Stimulated activated CD4-positive, alpha-beta T cell treated with anti-CD3 and anti-CD28 coated beads, Interleukin-4, amount 100 ng/mL, for 1 hour (primary cell): ENCODE measurements around the gene PCDHB16.
"Not testable (repeated sequence)": the region's sequence is repeated elsewhere in the genome, so short reads cannot be mapped to it uniquely, and the experiment has no call there.

Experiments
- DNase-seq: peaks from one replicate; pipeline ENCODE4 v3.0.0-alpha.2; 2020

Gene PCDHB16

DNA sequence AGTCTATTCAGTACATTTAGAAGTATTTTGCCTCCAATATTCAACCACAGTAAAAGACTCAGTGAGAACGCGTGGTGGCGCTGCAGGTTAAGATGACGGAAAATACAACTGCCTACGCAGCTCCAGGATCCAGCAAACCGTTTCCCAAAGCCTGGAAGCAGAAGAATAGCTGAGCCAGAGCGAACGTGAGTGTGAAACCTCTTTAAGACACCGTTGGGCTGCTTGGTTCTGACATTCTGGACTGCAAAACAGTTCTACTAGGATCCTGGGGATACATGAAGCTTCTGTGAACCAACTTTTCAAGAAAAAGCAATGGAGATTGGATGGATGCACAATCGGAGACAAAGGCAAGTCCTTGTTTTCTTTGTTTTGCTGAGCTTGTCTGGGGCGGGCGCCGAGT is at the start of gene PCDHB16:
TSS of gene PCDHB16 (plus strand) at position 140 of the 400 bp plus-strand sequence. CDS start at position 313, 173 bp downstream.
- no peak for DNase-seq

DNA sequence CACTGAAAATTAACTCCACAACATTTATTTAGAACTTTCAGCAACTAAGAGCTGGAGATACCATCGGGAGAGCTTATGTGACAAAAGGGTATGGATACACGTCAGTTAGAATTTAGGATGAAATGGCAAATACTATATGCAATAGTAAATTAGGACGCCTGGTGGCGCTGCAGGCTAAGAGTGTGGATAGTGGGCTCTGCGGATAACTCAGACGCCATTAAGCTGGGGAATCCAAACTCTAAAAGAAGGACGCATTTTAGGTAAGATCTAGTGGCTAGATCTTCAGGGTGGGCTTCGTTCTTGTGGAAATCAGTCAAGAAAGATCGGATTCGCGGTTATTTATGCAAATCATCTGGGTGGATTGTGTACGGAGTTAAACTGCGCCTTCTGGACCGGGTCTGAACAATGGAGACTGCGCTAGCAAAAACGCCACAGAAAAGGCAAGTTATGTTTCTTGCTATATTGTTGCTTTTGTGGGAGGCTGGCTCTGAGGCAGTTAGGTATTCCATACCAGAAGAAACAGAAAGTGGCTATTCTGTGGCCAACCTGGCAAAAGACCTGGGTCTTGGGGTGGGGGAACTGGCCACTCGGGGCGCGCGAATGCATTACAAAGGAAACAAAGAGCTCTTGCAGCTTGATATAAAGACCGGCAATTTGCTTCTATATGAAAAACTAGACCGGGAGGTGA is 47.0 kb upstream of the PCDHB16 start, which contains the start of gene PCDHB5:
TSS of gene PCDHB5 (plus strand) at position 177 of the 688 bp plus-strand sequence. CDS start at position 406, 229 bp downstream.
- DNase-seq = no peak

DNA sequence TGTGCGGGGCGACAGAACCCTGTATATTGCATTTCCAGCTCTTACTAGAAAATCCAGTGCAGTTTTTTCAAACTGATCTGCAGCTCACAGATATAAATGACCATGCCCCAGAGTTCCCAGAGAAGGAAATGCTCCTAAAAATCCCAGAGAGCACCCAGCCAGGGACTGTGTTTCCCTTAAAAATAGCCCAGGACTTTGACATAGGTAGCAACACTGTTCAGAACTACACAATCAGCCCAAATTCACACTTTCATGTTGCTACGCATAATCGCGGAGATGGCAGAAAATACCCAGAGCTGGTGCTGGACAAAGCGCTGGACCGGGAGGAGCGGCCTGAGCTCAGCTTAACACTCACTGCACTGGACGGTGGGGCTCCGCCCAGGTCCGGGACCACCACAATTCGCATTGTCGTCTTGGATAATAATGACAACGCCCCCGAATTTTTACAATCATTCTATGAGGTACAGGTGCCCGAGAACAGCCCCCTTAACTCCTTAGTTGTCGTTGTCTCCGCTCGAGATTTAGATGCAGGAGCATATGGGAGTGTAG is 46.4 kb upstream of the PCDHB16 start:
- DNase-seq = no peak

DNA sequence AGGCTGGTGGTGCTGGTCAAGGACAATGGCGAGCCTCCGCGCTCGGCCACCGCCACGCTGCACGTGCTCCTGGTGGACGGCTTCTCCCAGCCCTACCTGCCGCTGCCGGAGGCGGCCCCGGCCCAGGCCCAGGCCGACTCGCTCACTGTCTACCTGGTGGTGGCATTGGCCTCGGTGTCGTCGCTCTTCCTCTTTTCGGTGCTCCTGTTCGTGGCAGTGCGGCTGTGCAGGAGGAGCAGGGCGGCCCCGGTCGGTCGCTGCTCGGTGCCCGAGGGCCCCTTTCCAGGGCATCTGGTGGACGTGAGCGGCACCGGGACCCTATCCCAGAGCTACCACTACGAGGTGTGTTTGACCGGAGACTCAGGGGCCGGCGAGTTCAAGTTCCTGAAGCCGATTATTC is 44.8 kb upstream of the PCDHB16 start:
- not testable (repeated sequence) for DNase-seq

DNA sequence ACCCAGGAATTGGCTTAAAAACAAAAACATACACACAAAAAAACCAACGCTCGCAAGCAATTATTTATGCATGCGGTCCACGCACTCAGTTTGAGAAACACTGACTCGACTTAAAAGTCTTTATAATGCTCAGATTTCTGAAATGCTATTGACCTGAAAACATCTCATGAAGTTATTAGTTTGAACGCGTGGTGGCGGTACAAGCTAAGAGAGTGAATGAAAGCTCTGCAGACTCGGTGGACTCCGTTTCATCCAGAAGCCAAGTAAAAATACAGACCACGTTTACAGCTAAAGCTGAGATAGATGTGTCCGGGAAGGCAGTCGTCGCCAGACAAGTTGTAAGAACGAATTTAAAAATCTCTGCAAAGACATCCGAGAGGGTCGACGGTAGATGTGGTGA is 32.4 kb upstream of the PCDHB16 start, which contains the start of gene PCDHB6:
TSS of gene PCDHB6 (plus strand) at position 246 of the 400 bp plus-strand sequence. CDS start 201 bp downstream, outside the sequence.
- DNase-seq = no peak

DNA sequence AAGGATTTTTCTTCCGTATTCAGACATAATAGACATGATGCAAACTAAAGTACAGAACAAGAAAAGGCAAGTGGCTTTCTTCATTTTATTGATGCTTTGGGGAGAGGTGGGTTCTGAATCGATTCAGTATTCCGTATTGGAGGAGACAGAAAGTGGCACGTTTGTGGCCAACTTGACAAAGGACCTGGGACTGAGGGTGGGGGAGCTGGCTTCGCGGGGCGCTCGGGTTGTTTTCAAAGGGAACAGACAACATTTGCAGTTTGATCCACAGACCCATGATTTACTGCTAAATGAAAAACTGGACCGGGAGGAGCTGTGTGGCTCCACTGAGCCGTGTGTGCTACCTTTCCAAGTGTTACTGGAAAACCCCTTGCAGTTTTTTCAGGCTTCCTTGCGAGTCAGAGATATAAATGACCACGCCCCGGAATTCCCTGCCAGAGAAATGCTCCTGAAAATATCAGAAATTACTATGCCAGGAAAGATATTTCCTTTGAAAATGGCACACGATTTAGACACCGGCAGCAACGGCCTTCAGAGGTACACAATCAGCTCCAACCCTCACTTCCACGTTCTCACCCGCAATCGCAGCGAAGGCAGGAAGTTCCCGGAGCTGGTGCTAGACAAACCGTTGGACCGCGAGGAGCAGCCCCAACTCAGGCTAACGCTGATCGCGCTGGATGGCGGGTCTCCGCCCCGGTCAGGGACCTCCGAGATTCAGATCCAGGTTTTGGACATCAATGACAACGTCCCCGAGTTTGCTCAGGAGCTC is 31.8 kb upstream of the PCDHB16 start:
- no peak for DNase-seq

DNA sequence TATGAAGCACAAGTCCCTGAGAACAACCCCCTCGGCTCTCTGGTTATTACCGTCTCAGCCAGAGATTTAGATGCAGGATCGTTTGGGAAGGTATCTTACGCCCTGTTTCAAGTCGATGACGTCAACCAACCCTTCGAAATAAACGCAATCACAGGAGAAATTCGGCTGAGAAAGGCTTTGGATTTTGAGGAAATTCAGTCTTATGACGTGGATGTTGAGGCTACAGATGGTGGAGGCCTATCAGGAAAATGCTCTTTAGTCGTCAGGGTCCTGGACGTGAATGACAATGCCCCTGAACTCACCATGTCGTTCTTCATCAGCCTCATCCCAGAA is 31.2 kb upstream of the PCDHB16 start:
- DNase-seq = no peak

DNA sequence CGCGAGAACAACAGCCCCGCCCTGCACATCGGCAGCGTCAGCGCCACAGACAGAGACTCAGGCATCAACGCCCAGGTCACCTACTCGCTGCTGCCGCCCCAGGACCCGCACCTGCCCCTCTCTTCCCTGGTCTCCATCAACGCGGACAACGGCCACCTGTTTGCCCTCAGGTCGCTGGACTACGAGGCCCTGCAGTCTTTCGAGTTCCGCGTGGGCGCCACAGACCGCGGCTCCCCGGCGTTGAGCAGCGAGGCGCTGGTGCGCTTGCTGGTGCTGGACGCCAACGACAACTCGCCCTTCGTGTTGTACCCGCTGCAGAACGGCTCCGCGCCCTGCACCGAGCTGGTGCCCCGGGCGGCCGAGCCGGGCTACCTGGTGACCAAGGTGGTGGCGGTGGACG is 30.6 kb upstream of the PCDHB16 start:
- not testable (repeated sequence) for DNase-seq

DNA sequence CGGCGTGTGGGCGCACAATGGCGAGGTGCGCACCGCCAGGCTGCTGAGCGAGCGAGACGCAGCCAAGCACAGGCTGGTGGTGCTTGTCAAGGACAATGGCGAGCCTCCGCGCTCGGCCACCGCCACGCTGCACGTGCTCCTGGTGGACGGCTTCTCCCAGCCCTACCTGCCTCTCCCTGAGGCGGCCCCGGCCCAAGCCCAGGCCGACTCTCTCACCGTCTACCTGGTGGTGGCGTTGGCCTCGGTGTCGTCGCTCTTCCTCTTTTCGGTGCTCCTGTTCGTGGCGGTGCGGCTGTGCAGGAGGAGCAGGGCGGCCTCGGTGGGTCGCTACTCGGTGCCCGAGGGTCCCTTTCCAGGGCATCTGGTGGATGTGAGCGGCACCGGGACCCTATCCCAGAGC is 30.1 kb upstream of the PCDHB16 start:
- not testable (repeated sequence) for DNase-seq

DNA sequence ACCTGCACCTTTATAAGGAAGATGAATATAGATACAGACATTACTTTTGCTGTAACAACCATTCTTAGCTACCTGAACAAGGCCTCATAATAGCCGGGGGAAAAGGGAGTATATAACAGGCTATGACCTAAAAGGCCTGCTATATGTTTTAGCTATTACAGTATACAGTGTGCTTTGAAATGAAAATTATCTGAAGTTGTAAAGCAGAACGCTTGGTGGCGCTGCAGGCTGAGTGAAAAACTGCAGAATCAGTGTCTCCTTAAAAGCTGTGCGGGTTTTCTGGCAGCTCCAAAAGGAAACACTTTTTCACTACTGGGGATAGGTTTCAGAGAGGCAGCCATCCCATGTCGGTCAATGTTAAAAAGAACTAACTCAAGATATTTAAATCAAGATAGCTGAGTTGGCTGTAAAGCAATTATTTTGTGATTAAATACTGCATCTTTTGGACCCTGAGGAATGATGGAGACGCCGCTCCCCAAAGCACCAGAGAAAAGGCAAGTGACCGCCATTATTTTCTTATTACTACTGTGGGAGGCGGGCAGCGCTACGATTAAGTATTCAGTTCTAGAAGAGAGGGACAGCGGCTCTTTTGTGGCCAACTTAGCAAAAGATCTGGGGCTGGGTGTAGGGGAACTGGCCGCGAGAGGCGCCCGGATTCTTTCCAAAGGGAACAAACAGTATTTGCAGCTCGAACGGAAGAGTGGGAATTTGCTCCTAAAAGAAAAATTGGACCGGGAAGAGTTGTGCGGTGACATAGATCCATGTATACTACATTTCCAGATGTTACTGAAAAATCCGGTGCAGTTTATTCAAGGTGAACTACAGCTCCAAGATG is 26.4 kb upstream of the PCDHB16 start:
- DNase-seq = no peak

DNA sequence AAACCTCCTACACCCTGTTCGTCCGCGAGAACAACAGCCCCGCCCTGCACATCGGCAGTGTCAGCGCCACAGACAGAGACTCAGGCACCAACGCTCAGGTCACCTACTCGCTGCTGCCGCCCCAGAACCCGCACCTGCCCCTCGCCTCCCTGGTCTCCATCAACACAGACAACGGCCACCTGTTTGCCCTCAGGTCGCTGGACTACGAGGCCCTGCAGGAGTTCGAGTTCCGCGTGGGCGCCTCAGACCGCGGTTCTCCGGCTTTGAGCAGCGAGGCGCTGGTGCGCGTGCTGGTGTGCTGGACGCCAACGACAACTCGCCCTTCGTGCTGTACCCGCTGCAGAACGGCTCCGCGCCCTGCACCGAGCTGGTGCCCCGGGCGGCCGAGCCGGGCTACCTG is 24.8 kb upstream of the PCDHB16 start:
- DNase-seq = not testable (repeated sequence)

DNA sequence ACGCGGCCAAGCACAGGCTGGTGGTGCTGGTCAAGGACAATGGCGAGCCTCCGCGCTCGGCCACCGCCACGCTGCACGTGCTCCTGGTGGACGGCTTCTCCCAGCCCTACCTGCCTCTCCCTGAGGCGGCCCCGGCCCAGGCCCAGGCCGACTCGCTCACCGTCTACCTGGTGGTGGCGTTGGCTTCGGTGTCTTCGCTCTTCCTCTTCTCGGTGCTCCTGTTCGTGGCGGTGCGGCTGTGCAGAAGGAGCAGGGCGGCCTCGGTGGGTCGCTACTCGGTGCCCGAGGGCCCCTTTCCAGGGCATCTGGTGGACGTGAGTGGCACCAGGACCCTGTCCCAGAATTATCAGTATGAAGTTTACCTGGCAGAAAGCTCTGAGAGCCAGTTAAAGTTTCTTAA is 24.3 kb upstream of the PCDHB16 start:
- not testable (repeated sequence) for DNase-seq

DNA sequence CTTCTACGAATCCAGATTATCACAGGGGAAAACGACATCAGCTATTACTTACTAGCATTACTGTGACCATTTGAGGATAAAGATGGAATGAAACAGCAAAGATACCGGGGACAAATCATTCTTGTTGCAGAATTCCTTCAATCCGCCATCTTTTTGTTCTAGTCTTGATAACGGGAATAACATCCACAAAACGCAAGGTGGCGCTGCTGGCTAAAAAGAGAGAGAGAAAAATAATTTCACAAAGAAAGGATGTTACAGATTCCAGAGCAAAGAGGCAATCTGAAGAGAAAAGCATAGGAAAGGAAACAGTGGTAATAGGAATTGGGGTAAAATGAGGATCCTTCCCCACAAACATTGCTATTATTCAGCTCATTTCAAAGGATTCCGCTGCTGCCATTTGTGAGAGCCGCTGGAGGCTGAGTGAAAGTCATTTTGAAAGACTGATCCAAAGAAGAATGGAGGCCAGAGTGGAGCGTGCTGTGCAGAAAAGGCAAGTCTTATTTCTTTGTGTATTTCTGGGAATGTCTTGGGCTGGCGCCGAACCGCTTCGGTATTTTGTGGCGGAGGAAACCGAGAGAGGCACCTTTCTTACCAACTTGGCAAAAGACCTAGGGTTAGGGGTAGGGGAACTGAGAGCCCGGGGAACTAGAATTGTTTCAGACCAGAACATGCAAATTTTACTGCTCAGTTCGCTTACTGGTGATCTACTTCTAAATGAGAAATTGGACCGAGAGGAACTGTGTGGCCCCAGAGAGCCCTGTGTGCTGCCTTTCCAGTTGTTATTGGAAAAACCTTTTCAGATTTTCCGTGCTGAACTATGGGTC is 9.6 kb upstream of the PCDHB16 start, which contains the start of gene PCDHB7:
TSS of gene PCDHB7 (plus strand) at position 264 of the 824 bp plus-strand sequence. CDS start at position 456, 192 bp downstream.
- DNase-seq = peak; percentile 14

DNA sequence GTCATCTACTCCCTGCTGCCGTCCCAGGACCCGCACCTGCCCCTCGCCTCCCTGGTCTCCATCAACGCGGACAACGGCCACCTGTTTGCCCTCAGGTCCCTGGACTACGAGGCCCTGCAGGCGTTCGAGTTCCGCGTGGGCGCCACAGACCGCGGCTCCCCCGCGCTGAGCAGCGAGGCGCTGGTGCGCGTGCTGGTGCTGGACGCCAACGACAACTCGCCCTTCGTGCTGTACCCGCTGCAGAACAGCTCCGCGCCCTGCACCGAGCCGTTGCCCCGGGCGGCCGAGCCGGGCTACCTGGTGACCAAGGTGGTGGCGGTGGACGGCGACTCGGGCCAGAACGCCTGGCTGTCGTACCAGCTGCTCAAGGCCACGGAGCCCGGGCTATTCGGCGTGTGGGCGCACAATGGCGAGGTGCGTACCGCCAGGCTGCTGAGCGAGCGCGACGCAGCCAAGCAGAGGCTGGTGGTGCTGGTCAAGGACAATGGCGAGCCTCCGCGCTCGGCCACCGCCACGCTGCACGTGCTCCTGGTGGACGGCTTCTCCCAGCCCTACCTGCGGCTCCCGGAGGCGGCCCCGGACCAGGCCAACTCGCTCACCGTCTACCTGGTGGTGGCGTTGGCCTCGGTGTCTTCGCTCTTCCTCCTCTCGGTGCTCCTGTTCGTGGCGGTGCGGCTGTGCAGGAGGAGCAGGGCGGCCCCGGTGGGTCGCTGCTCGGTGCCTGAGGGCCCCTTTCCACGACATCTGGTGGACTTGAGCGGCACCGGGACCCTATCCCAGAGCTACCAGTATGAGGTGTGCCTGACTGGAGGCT is 7.7 kb upstream of the PCDHB16 start:
- DNase-seq = not testable (repeated sequence)

DNA sequence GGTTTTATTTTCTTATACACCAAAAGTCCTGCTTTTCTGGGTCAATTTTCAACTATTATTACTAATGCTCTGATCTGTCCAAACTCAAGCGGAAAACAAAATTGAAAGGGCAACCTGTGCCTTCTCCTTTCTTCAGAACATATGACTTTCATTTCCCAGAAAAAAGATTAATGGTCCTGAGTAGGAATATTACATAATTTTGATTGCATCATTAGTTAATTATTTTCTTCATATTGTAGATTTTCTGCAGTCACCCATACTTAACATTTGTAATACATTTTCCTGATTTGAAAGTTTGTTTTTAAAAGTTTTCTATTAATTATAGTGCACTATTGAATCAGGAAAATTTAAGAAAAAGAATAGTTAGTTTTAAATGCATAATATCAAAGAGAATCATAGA is 6.3 kb upstream of the PCDHB16 start:
- no peak for DNase-seq

DNA sequence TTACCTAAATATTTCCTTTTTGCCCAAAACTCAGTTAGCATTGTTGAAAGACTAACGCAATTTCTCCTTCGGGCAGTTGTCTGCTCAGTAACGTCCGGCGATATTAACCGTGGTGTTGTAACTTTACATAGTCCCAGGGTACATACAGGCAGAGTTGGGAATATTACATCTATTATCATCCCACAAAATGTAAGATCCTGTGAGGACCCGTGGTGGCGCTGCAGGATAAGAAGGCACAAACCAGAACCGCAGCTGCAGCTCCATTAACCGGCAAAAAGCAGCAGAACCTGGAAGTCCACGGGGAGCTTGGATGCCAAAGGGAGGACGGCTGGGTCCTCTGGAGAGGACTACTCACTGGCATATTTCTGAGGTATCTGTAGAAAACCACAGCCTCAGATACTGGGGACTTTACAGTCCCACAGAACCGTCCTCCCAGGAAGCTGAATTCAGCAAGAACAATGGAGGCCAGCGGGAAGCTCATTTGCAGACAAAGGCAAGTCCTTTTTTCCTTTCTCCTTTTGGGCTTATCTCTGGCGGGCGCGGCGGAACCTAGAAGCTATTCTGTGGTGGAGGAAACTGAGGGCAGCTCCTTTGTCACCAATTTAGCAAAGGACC is 4.5 kb upstream of the PCDHB16 start, which contains the start of gene PCDHB8:
TSS of gene PCDHB8 (plus strand) at position 214 of the 615 bp plus-strand sequence. CDS start at position 459, 245 bp downstream.
- not testable (repeated sequence) for DNase-seq

DNA sequence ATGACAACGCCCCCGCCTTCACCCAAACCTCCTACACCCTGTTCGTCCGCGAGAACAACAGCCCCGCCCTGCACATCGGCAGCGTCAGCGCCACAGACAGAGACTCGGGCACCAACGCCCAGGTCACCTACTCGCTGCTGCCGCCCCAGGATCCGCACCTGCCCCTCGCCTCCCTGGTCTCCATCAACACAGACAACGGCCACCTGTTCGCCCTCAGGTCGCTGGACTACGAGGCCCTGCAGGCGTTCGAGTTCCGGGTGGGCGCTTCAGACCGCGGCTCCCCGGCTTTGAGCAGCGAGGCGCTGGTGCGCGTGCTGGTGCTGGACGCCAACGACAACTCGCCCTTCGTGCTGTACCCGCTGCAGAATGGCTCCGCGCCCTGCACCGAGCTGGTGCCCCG is 2.8 kb upstream of the PCDHB16 start:
- not testable (repeated sequence) for DNase-seq

DNA sequence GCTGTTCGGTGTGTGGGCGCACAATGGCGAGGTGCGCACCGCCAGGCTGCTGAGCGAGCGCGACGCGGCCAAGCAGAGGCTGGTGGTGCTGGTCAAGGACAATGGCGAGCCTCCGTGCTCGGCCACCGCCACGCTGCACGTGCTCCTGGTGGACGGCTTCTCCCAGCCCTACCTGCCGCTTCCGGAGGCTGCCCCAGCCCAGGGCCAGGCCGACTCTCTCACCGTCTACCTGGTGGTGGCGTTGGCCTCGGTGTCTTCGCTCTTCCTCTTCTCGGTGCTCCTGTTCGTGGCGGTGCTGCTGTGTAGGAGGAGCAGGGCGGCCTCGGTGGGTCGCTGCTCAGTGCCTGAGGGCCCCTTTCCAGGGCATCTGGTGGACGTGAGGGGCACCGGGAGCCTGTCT is 2.3 kb upstream of the PCDHB16 start:
- DNase-seq = not testable (repeated sequence)

DNA sequence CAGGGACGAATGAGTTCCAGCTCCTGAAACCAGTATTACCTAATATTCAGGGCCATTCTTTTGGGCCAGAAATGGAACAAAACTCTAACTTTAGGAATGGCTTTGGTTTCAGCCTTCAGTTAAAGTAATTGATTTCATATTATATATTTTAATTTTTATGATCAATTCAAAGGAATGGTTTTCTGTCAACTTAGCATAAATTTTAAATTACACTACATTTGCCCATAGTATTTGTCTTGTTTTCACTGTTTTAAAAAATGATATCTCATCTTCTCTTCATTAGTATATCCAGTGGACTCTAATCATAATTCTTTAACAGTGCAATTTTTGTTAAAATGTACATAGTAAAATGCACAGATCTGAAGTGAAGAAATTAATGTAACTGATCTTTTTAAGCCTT is 1.9 kb upstream of the PCDHB16 start:
- DNase-seq = no peak
